HS-27A (cell line): Measurements from ENCODE around the gene SNX7.

ENCODE experiments used
- DNase-seq: peaks from one replicate; pipeline ENCODE4 v3.0.0-alpha.2; 2012; ENCODE audit warnings: low read depth, missing footprints

The SNX7 gene

GRCh38 chr1:98769162-98769561 is 107.6 kb downstream of the SNX7 start:
- no peak for DNase-seq

GRCh38 chr1:98781906-98782305 is 120.4 kb downstream of the SNX7 start:
- no peak for DNase-seq

GRCh38 chr1:98783821-98784220 is 122.3 kb downstream of the SNX7 start:
- DNase-seq = no peak

- no peak for DNase-seq
Measured at GRCh38 chr1:98791498-98791897, 130.0 kb downstream of the SNX7 start.

- DNase-seq = peak; percentile 48
Measured at GRCh38 chr1:98792123-98792522, 130.6 kb downstream of the SNX7 start.

GRCh38 chr1:98793136-98793535 is 131.6 kb downstream of the SNX7 start:
- no peak for DNase-seq

- DNase-seq = peak; percentile 53
Measured at GRCh38 chr1:98794196-98794886, 132.8 kb downstream of the SNX7 start.

- no peak for DNase-seq
Measured at GRCh38 chr1:98796049-98796448, 134.5 kb downstream of the SNX7 start.

- DNase-seq = no peak
Measured at GRCh38 chr1:98797506-98797905, 136.0 kb downstream of the SNX7 start.
